Activated CD8-positive, alpha-beta T cell treated with anti-CD3 and anti-CD28 coated beads for 36 hours (primary cell): ENCODE measurements around the gene LAIR1. TPM values are rescaled to one million over a fixed set of nuclear protein-coding genes. Genes with fewer than 3 reads are reported as not detected.

Experiments used
- ATAC-seq: fragments of 200-7000 bp; cut with Tn5 transposase; one replicate; pipeline ENCODE4 v1.10.0; 2021; ENCODE audit warnings: mild to moderate bottlenecking, moderate library complexity
- CTCF ChIA-PET: fragments of 350-600 bp; sonication (Branson Sonifier 250); formaldehyde crosslinking; loops from one replicate; lab custom pipeline; 2021; ENCODE audit warnings: antibody characterized with exemption; lab: Charles Lee
- POLR2A ChIA-PET: fragments of 350-600 bp; sonication (Branson Sonifier 250); formaldehyde crosslinking; loops from one replicate; lab custom pipeline; 2021; ENCODE audit warnings: antibody characterized with exemption; lab: Charles Lee
- DNase-seq: peaks from one replicate; pipeline ENCODE4 v3.0.0-alpha.2; 2020
- H3K27ac Mint-ChIP-seq: one replicate; pipeline ENCODE4 v1.8.0; 2021; ENCODE audit warnings: mild to moderate bottlenecking, mixed read lengths
- H3K27me3 Mint-ChIP-seq: one replicate; pipeline ENCODE4 v1.8.0; 2021; ENCODE audit warnings: mixed read lengths
- H3K36me3 Mint-ChIP-seq: one replicate; pipeline ENCODE4 v1.8.0; 2021; ENCODE audit warnings: low read depth, mixed read lengths
- H3K4me1 Mint-ChIP-seq: one replicate; pipeline ENCODE4 v1.8.0; 2021; ENCODE audit warnings: low read depth, mixed read lengths
- H3K4me3 Mint-ChIP-seq: one replicate; pipeline ENCODE4 v1.8.0; 2021; ENCODE audit warnings: mild to moderate bottlenecking, moderate library complexity, mixed read lengths
- H3K9me3 Mint-ChIP-seq: one replicate; pipeline ENCODE4 v1.8.0; 2021; ENCODE audit warnings: mixed read lengths
- intact Hi-C: fragments of 100-400 bp; cut with micrococcal nuclease; formaldehyde crosslinking; loops from one replicate; pipeline ENCODE4 v1.10.0; 2022
- total RNA-seq, 2 experiments: library from RNA; stranded (reverse); gene quantifications; one replicate each; pipeline ENCODE4 v1.2.3, GENCODE V29; 2021
- TF ChIP-seq, protein P1 (sequence below): fragments of 200-600 bp; IDR thresholded peaks from one replicate; pipeline ENCODE4 v1.8.0; 2022; ENCODE audit warnings: antibody characterized with exemption, mild to moderate bottlenecking

LAIR1 gene
- total RNA-seq, 2 experiments from 2014 or later, result 11.3 TPM

DNA sequence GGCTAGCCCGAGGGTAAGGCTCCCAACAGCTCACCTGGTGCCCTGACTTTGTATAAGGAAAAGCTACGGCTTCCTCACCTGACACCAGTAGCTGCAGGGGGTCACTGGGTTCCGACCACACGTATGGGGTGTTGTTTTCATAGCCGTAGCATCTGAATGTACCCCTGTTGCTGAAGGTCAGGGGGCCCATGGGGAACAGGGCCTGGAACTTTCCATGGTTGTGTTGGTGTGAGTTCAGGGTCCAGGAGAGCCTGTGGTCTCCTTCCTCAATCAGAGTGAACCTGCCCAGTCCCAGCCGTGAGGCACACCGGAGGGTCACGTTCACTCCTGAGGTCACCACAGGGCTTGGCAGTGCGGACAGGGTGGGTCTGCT, 26.9 kb downstream of the LAIR1 start:
- DNase-seq, result no peak
- no peak for ATAC-seq
- no peaks in the 10 kb centered on the region for H3K36me3 Mint-ChIP-seq
- ChIA-PET POLR2A (no interaction called here), CTCF (no interaction called here)
- no peaks in the 10 kb centered on the region for H3K9me3 Mint-ChIP-seq
- no peak overlapping the region for H3K4me3 Mint-ChIP-seq
- H3K4me1 Mint-ChIP-seq, result no peaks in the 10 kb centered on the region
- intact Hi-C loops, result no loop called here
- TF ChIP-seq, protein P1, sequence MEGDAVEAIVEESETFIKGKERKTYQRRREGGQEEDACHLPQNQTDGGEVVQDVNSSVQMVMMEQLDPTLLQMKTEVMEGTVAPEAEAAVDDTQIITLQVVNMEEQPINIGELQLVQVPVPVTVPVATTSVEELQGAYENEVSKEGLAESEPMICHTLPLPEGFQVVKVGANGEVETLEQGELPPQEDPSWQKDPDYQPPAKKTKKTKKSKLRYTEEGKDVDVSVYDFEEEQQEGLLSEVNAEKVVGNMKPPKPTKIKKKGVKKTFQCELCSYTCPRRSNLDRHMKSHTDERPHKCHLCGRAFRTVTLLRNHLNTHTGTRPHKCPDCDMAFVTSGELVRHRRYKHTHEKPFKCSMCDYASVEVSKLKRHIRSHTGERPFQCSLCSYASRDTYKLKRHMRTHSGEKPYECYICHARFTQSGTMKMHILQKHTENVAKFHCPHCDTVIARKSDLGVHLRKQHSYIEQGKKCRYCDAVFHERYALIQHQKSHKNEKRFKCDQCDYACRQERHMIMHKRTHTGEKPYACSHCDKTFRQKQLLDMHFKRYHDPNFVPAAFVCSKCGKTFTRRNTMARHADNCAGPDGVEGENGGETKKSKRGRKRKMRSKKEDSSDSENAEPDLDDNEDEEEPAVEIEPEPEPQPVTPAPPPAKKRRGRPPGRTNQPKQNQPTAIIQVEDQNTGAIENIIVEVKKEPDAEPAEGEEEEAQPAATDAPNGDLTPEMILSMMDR, result no peak
- no peak overlapping the region for H3K27ac Mint-ChIP-seq
- peaks cover 4% of the 10 kb centered on the region for H3K27me3 Mint-ChIP-seq

DNA sequence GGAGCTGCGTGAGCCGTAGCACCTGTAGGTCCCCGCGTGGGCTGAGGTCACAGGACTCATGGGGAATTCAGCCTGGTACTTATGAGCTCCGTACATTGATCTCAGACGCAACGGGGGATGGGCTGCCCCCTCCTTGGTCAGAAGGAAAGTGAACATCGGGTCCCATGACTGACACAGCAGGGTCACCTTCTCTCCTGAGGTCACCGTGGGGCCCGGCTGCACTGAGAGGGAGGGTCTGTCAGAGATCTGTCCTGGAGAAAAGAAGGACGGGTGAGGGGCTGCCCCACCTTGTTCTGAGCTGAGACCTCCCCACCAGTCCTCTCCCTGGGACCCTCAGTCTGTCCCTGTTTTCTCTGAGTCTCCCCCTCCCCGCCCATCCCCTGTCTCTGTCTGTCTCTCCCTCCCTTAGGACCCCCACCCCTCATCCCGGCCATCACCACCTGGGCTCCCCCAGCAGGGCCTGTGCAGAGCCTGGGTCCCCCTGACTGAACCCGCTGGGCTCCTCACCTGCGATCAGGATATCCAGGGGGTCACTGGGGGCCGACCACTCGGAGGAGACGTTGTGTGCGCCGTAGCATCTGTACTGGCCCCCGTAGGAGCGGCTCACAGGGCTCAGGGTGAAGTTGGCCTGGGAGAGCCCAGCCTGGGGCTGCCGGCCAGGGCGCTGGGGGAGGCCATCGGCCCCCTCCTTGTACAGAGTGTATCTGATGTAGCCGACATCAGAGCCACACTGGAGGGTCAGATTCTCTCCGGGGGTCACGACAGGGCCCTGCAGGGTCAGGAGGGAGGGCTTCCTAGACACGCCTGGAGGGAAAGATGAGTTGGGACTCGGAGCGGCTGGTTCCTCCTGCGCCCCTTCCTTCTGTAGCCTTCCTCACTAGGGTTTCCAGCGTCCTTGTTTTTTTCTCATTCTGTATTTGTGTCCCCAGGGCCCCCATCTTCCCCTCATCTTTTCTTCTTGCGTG, 27.6 kb downstream of the LAIR1 start:
- Mint-ChIP-seq H3K4me1 (no peaks in the 10 kb centered on the region), H3K9me3 (no peaks in the 10 kb centered on the region), H3K27me3 (peaks cover 4% of the 10 kb centered on the region), H3K27ac (no peak overlapping the region), H3K4me3 (no peak overlapping the region), H3K36me3 (no peaks in the 10 kb centered on the region)
- POLR2A ChIA-PET, result interaction anchor here (0.6 kb wide), 1 partner anchor 436 kb away, joined by 3 read pairs; no protein-coding TSS in a partner anchor
- intact Hi-C loops, result no loop called here
- ATAC-seq (no peak), DNase-seq (no peak)
- TF ChIP-seq, protein P1, result no peak
- CTCF ChIA-PET, result no interaction called here

DNA sequence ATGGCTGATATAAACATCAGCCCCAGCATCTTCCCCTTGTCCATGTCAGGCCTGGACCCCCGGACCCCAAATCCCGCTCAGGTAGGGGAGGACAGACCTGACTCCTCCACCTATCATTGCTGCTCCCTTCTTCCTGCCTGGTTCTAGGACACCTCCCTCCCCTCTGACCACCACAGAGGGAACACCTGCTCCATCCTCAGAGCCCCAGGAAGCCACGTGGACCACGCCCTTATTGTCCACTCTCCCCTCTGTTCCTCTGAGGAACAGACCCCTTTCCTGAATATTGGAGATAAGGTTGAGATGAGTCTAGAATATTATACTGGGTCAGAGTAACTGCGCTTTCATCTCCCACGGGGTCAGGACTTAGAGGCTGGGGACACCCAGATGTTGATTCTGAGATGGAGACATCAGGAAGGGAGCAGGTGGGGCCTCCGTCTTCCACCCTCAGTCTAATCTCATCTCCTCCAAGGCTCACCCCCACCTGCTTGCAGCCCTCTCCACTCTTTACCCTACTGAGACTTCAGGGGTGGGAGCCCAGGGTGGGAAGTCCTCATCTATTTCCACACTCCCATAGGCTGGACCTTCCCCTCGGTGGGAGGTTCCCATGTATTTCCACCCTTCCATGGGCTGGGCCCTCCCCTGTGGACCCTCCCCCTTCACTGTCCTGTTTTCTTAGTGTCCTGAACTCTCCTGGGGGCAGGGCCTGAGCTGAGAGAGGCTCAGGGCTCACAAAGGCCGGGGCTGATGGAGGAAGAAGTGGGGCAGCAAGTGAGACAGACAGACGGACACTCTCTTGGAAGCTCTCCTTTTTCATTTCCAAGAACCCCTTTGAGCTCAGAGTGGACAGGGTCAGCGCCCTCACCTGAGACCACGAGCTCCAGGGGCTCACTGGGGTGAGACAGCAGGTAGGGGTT, 28.5 kb downstream of the LAIR1 start:
- DNase-seq (no peak), ATAC-seq (no peak)
- H3K27ac Mint-ChIP-seq, result no peak overlapping the region
- no peaks in the 10 kb centered on the region for H3K4me1 Mint-ChIP-seq
- no peaks in the 10 kb centered on the region for H3K9me3 Mint-ChIP-seq
- peaks cover 4% of the 10 kb centered on the region for H3K27me3 Mint-ChIP-seq
- POLR2A ChIA-PET, result interaction anchor here (0.6 kb wide), 1 partner anchor 435 kb away, joined by 3 read pairs; no protein-coding TSS in a partner anchor
- TF ChIP-seq, protein P1, result no peak
- H3K36me3 Mint-ChIP-seq, result no peaks in the 10 kb centered on the region
- H3K4me3 Mint-ChIP-seq, result no peak overlapping the region
- intact Hi-C loops, result no loop called here
- CTCF ChIA-PET, result no interaction called here

DNA sequence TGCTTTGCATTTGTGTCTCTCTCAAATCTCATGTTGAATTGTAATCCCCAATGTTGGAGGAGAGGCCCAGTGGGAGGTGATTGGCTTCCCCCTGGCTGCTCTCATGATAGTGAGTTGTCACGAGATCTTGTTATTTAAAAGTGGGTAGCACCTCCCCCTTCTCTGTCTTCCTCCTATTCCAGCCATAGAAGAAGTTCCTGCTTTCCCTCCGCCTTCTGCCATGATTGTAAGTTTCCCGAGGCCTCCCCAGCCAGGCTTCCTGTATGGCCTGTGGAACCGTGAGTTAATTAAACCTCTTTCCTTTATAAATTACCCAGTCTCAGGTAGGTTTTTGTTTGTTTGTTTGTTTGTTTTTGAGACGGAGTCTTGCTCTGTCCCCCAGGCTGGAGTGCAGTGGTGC, 29.6 kb downstream of the LAIR1 start:
- no peak for ATAC-seq
- ChIA-PET CTCF (no interaction called here), POLR2A (no interaction called here)
- peaks cover 4% of the 10 kb centered on the region for H3K27me3 Mint-ChIP-seq
- no peaks in the 10 kb centered on the region for H3K9me3 Mint-ChIP-seq
- TF ChIP-seq, protein P1, result no peak
- no peak overlapping the region for H3K4me3 Mint-ChIP-seq
- no peaks in the 10 kb centered on the region for H3K4me1 Mint-ChIP-seq
- no peak for DNase-seq
- H3K27ac Mint-ChIP-seq, result no peak overlapping the region
- no peaks in the 10 kb centered on the region for H3K36me3 Mint-ChIP-seq
- intact Hi-C loops, result no loop called here
